NOMO-1 treated with dmso at 0.1 percent for 144 hours (cell line): ENCODE measurements around the gene CNTF.
"Not testable (repeated sequence)": the region's sequence is repeated elsewhere in the genome, so short reads cannot be mapped to it uniquely, and the experiment has no call there.

Experiments
- DNase-seq: peaks from one replicate; lab custom pipeline; 2025; ENCODE audit not compliant: unreplicated experiment; lab: John Stamatoyannopoulos, UW

CNTF gene

GRCh38 chr11:58622344-58622743, at the start of gene CNTF:
CNTF (plus strand) TSS chr11:58622665; CDS start chr11:58622753, 88 bp downstream.
- DNase-seq = no peak

- not testable (repeated sequence) for DNase-seq
These were observed 49.6 kb upstream of the CNTF start for GRCh38 chr11:58572906-58573305.

- peak; percentile 54 for DNase-seq
These were observed 48.9 kb upstream of the CNTF start for GRCh38 chr11:58573451-58574104.

- DNase-seq = no peak
These were observed 47.6 kb upstream of the CNTF start for GRCh38 chr11:58574881-58575280.

- peak; percentile 76 for DNase-seq
These were observed 47.0 kb upstream of the CNTF start, which contains the start of gene LPXN for GRCh38 chr11:58575377-58576020. LPXN (minus strand) TSS chr11:58575856; CDS start chr11:58575772, 84 bp downstream.

- DNase-seq = no peak
These were observed 45.5 kb upstream of the CNTF start for GRCh38 chr11:58576887-58577471.

GRCh38 chr11:58577555-58578135, 44.8 kb upstream of the CNTF start:
- peak; percentile 93 for DNase-seq

GRCh38 chr11:58578136-58578634, 44.3 kb upstream of the CNTF start:
- DNase-seq = peak; percentile 98

- DNase-seq = peak; percentile 95
These were observed 43.8 kb upstream of the CNTF start, which contains the start of gene ZFP91 for GRCh38 chr11:58578635-58579191. ZFP91 (plus strand) TSS chr11:58579063; CDS start chr11:58579282, 219 bp downstream.

- peak; percentile 76 for DNase-seq
These were observed 43.0 kb upstream of the CNTF start for GRCh38 chr11:58579192-58580129.

- DNase-seq = no peak
These were observed 42.2 kb upstream of the CNTF start for GRCh38 chr11:58580311-58580710.

GRCh38 chr11:58582437-58582836, 40.0 kb upstream of the CNTF start:
- no peak for DNase-seq

- DNase-seq = no peak
These were observed 35.5 kb upstream of the CNTF start for GRCh38 chr11:58586998-58587397.

- DNase-seq = no peak
These were observed 30.8 kb upstream of the CNTF start for GRCh38 chr11:58591659-58592058.

GRCh38 chr11:58592760-58593472, 29.5 kb upstream of the CNTF start:
- no peak for DNase-seq

GRCh38 chr11:58594826-58595225, 27.6 kb upstream of the CNTF start:
- DNase-seq = no peak

- DNase-seq = no peak
These were observed 25.8 kb upstream of the CNTF start for GRCh38 chr11:58596621-58597020.

GRCh38 chr11:58597486-58598144, 24.9 kb upstream of the CNTF start:
- DNase-seq = no peak

GRCh38 chr11:58600510-58600909, 22.0 kb upstream of the CNTF start:
- no peak for DNase-seq
